Measurements from ENCODE around the gene CLCF1.

The CLCF1 gene

GRCh38 chr11:67395555-67396258 lies 22.3 kb upstream of the CLCF1 start:
- H3K79me2 ChIP-seq (ENCODE audit: insufficient read depth, low read depth) = peaks cover 10% of the 10 kb centered on the region

GRCh38 chr11:67393990-67394389 lies 20.6 kb upstream of the CLCF1 start:
- Histone ChIP-seq H3K9ac (no peak overlapping the region), H3K36me3 (ENCODE audit: insufficient read depth) (no peaks in the 10 kb centered on the region), H2AFZ (ENCODE audit: low read depth) (no peak overlapping the region), H3K4me1 (ENCODE audit: low read depth, poor library complexity, severe bottlenecking) (peaks cover 8% of the 10 kb centered on the region), H3K27me3 (ENCODE audit: insufficient read depth, low read depth) (no peaks in the 10 kb centered on the region), H3K4me2 (no peak overlapping the region), H3K27ac (no peak overlapping the region), H4K20me1 (ENCODE audit: insufficient read depth) (no peaks in the 10 kb centered on the region), H3K79me2 (ENCODE audit: insufficient read depth, low read depth) (peaks cover 4% of the 10 kb centered on the region; the same call in 1 of the 2 replicates), H3K4me3 (IDR thresholded peaks at IDR 0.05; ENCODE audit: insufficient read depth, low read depth, low read length) (no peak overlapping the region)
- TF ChIP-seq CTCF (conservative IDR thresholded peaks at IDR 0.05; ENCODE audit: low read depth, low read length) = no peak

More at GRCh38 chr11:67395555-67396258, 22.3 kb upstream of the CLCF1 start:
- no peaks in the 10 kb centered on the region for H3K36me3 ChIP-seq (ENCODE audit: insufficient read depth)
- TF ChIP-seq CTCF (conservative IDR thresholded peaks at IDR 0.05; ENCODE audit: low read depth, low read length) = no peak
- no peak overlapping the region for H3K9ac ChIP-seq
- no peaks in the 10 kb centered on the region for H4K20me1 ChIP-seq (ENCODE audit: insufficient read depth)
- H3K27ac ChIP-seq = no peak overlapping the region
- H3K4me2 ChIP-seq = no peak overlapping the region
- H3K4me1 ChIP-seq (ENCODE audit: low read depth, poor library complexity, severe bottlenecking) = peaks cover 6% of the 10 kb centered on the region
- H3K4me3 ChIP-seq (IDR thresholded peaks at IDR 0.05; ENCODE audit: insufficient read depth, low read depth, low read length) = no peak overlapping the region
- no peak overlapping the region for H2AFZ ChIP-seq (ENCODE audit: low read depth)
- H3K27me3 ChIP-seq (ENCODE audit: insufficient read depth, low read depth) = no peaks in the 10 kb centered on the region

- no peak overlapping the region for H3K27ac ChIP-seq
- H3K27me3 ChIP-seq (ENCODE audit: insufficient read depth, low read depth) = no peaks in the 10 kb centered on the region
- H3K4me1 ChIP-seq (ENCODE audit: low read depth, poor library complexity, severe bottlenecking) = peaks cover 8% of the 10 kb centered on the region
- H2AFZ ChIP-seq (ENCODE audit: low read depth) = no peak overlapping the region
- H3K4me3 ChIP-seq (IDR thresholded peaks at IDR 0.05; ENCODE audit: insufficient read depth, low read depth, low read length) = no peak overlapping the region
- H3K4me2 ChIP-seq = no peak overlapping the region
- no peaks in the 10 kb centered on the region for H4K20me1 ChIP-seq (ENCODE audit: insufficient read depth)
- peaks cover 4% of the 10 kb centered on the region; the same call in 1 of the 2 replicates for H3K79me2 ChIP-seq (ENCODE audit: insufficient read depth, low read depth)
- H3K9ac ChIP-seq = no peak overlapping the region
- H3K36me3 ChIP-seq (ENCODE audit: insufficient read depth) = no peaks in the 10 kb centered on the region
- TF ChIP-seq CTCF (conservative IDR thresholded peaks at IDR 0.05; ENCODE audit: low read depth, low read length) = no peak
Observed at GRCh38 chr11:67393437-67393836, 20.0 kb upstream of the CLCF1 start.

- no peak for TF ChIP-seq CTCF (conservative IDR thresholded peaks at IDR 0.05; ENCODE audit: low read depth, low read length)
- H2AFZ ChIP-seq (ENCODE audit: low read depth) = peak overlapping the region; percentile 95
- peak overlapping the region; percentile 84 for H3K4me2 ChIP-seq
- no peak overlapping the region; the same call in 1 of the 2 replicates for H3K27ac ChIP-seq
- no peaks in the 10 kb centered on the region for H4K20me1 ChIP-seq (ENCODE audit: insufficient read depth)
- no peaks in the 10 kb centered on the region for H3K27me3 ChIP-seq (ENCODE audit: insufficient read depth, low read depth)
- peaks cover 8% of the 10 kb centered on the region for H3K4me1 ChIP-seq (ENCODE audit: low read depth, poor library complexity, severe bottlenecking)
- H3K4me3 ChIP-seq (IDR thresholded peaks at IDR 0.05; ENCODE audit: insufficient read depth, low read depth, low read length) = no peak overlapping the region
- peaks cover 4% of the 10 kb centered on the region; the same call in 1 of the 2 replicates for H3K79me2 ChIP-seq (ENCODE audit: insufficient read depth, low read depth)
- peak overlapping the region; percentile 77 for H3K9ac ChIP-seq
- no peaks in the 10 kb centered on the region for H3K36me3 ChIP-seq (ENCODE audit: insufficient read depth)
Observed at GRCh38 chr11:67392183-67392715, 18.9 kb upstream of the CLCF1 start.
